ENCODE measurements around the gene VTI1A. TPM values are rescaled to one million over a fixed set of nuclear protein-coding genes. Genes with fewer than 3 reads are reported as not detected.

VTI1A gene
- total and polyA plus RNA-seq, 2 of the 4 experiments (the other 2 are of a cell fraction): 9.7 to 24.9 TPM

GRCh38 chr10:112678987-112679386 lies 232.0 kb downstream of the VTI1A start:
- Histone ChIP-seq H2AFZ (replicated peaks; ENCODE audit: low read length, poor library complexity) (no peak overlapping the region), H3K4me1 (ENCODE audit: control insufficient read depth, insufficient read depth, low read length) (peaks cover 4% of the 10 kb centered on the region; the same call in 1 of the 2 replicates), H3K36me3 (ENCODE audit: control insufficient read depth, insufficient read depth, low read length) (peaks cover 2% of the 10 kb centered on the region; the same call in 1 of the 2 replicates), H2BK120ac (ENCODE audit: low read depth, low read length) (no peak overlapping the region), H3K4me2 (ENCODE audit: low read depth, low read length) (no peak overlapping the region), H3K9me3 (ENCODE audit: control insufficient read depth, insufficient read depth, low read length) (no peaks in the 10 kb centered on the region), H3K9ac (ENCODE audit: low read depth, low read length) (no peak overlapping the region), H4K20me1 (ENCODE audit: insufficient read depth, low read length) (no peaks in the 10 kb centered on the region), H2BK20ac (ENCODE audit: low read depth, low read length) (no peak overlapping the region), H4K5ac (ENCODE audit: low read depth, low read length) (no peak overlapping the region), H3K4me3 (ENCODE audit: insufficient read depth, low read depth, low read length) (no peak overlapping the region), H4K91ac (ENCODE audit: insufficient read depth, low read depth, low read length) (no peak overlapping the region), H3K27me3 (ENCODE audit: control insufficient read depth, insufficient read depth, low read length) (no peaks in the 10 kb centered on the region), H4K8ac (ENCODE audit: low read depth in 2 of 2, low read length in 2 of 2) (no peak overlapping the region), H3K9me1 (ENCODE audit: insufficient read depth, low read length) (no peaks in the 10 kb centered on the region), H2AK5ac (ENCODE audit: low read depth, low read length) (no peak overlapping the region), H3K18ac (ENCODE audit: low read depth, low read length) (no peak overlapping the region), H3K27ac (ENCODE audit: insufficient read depth, low read length) (no peak overlapping the region), H3K79me1 (ENCODE audit: low read depth in 1 of 2, low read length in 2 of 2) (no peaks in the 10 kb centered on the region), H2BK5ac (ENCODE audit: low read depth, low read length, poor library complexity, severe bottlenecking) (no peak overlapping the region), H3K56ac (ENCODE audit: extremely low read depth, insufficient read depth, low read length) (no peak overlapping the region), H2AK9ac (replicated peaks; ENCODE audit: low read depth, low read length, poor library complexity) (no peak overlapping the region), H3K4ac (ENCODE audit: low read depth, low read length) (no peak overlapping the region), H2BK15ac (ENCODE audit: low read depth, low read length) (no peak overlapping the region), H3K23ac (ENCODE audit: low read depth, low read length) (no peak overlapping the region), H3K14ac (replicated peaks; ENCODE audit: low read depth, low read length) (no peak overlapping the region)
- ChIA-PET CTCF (interaction anchor here (0.9 kb wide), 1 partner anchor 10 kb away, joined by 3 read pairs; no protein-coding TSS in a partner anchor), POLR2A (ENCODE audit: unreplicated experiment) (no interaction called here)
- intact Hi-C loops (cut with micrococcal nuclease): no loop called here
- TF ChIP-seq CTCF (conservative IDR thresholded peaks at IDR 0.05; ENCODE audit: low read depth, low read length): no peak
- no peak for TF ChIP-seq CHD1 (IDR thresholded peaks at IDR 0.05; ENCODE audit: low read depth, low read length)
- TF ChIP-seq, protein P1, sequence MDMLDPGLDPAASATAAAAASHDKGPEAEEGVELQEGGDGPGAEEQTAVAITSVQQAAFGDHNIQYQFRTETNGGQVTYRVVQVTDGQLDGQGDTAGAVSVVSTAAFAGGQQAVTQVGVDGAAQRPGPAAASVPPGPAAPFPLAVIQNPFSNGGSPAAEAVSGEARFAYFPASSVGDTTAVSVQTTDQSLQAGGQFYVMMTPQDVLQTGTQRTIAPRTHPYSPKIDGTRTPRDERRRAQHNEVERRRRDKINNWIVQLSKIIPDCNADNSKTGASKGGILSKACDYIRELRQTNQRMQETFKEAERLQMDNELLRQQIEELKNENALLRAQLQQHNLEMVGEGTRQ (IDR thresholded peaks at IDR 0.05; ENCODE audit: low read depth, low read length): no peak
- TF ChIP-seq RFX5 (IDR thresholded peaks at IDR 0.05; ENCODE audit: low read depth, low read length): no peak
- no peak for TF ChIP-seq MXI1 (IDR thresholded peaks at IDR 0.05; ENCODE audit: borderline replicate concordance, low read depth, low read length)
- TF ChIP-seq RAD21 (IDR thresholded peaks at IDR 0.05; ENCODE audit: low read length): no peak
- TF ChIP-seq, protein P2, sequence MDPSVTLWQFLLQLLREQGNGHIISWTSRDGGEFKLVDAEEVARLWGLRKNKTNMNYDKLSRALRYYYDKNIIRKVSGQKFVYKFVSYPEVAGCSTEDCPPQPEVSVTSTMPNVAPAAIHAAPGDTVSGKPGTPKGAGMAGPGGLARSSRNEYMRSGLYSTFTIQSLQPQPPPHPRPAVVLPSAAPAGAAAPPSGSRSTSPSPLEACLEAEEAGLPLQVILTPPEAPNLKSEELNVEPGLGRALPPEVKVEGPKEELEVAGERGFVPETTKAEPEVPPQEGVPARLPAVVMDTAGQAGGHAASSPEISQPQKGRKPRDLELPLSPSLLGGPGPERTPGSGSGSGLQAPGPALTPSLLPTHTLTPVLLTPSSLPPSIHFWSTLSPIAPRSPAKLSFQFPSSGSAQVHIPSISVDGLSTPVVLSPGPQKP (IDR thresholded peaks at IDR 0.05; ENCODE audit: borderline replicate concordance, low read depth, low read length): no peak
- no peak for TF ChIP-seq BHLHE40 (IDR thresholded peaks at IDR 0.05; ENCODE audit: low read depth, low read length)
- no peak for TF ChIP-seq MAZ (IDR thresholded peaks at IDR 0.05; ENCODE audit: borderline replicate concordance, low read depth, low read length)
- TF ChIP-seq FOS (IDR thresholded peaks at IDR 0.05; ENCODE audit: low read depth, low read length): no peak
- TF ChIP-seq CEBPB (IDR thresholded peaks at IDR 0.05; ENCODE audit: low read depth, low read length): no peak
- no peak for TF ChIP-seq NFE2L2 (IDR thresholded peaks at IDR 0.05; ENCODE audit: low read depth, low read length)
- no peak for TF ChIP-seq SMC3 (IDR thresholded peaks at IDR 0.05; ENCODE audit: low read depth, low read length)
- TF ChIP-seq MAFK (IDR thresholded peaks at IDR 0.05; ENCODE audit: low read depth, low read length): no peak
- TF ChIP-seq POLR2A (IDR thresholded peaks at IDR 0.05; ENCODE audit: low read depth, low read length): no peak
- in situ Hi-C loops (cut with MboI; ENCODE audit: low sequenced_read_pairs): no loop called here
- ATAC-seq (ENCODE audit: low read depth) (no peak), DNase-seq (no peak)
- dilution Hi-C loops (cut with HindIII; ENCODE audit: low sequenced_read_pairs, unreplicated experiment): no loop called here
- no TSS peak for BruUV-seq (replicated peaks)
- WGBS, 2 experiments (ENCODE audit: extremely low coverage in 2 of 2, insufficient read length in 1 of 2): no CpG with 5 or more reads among the region's 3 CpGs

Measured in IMR-90 (cell line).